Calu3 (cell line): Measurements from ENCODE around the gene ITPR1. TPM values are rescaled to one million over a fixed set of nuclear protein-coding genes. Genes with fewer than 3 reads are reported as not detected.
A peak's percentile ranks its signal among the peaks of the same experiment; 100 is the strongest.

Source experiments
- BruUV-seq: library from RNA; stranded (reverse); fragments of 400-500 nt; replicated peaks from 2 replicates; lab custom pipeline; 2021; lab: Mats Ljungman, UMichigan
- CTCF ChIA-PET: fragments of 300-600 bp; sonication (Branson Sonifier 250); formaldehyde crosslinking; loops from one replicate; lab custom pipeline; 2022; ENCODE audit warnings: antibody characterized with exemption; lab: Charles Lee
- DNase-seq: peaks from one replicate; pipeline ENCODE4 v3.0.0; 2022
- H3K27ac Mint-ChIP-seq: one replicate; pipeline ENCODE4 v1.8.0; 2022; ENCODE audit warnings: mixed read lengths; ENCODE audit not compliant: unreplicated experiment
- H3K27me3 Mint-ChIP-seq: one replicate; pipeline ENCODE4 v1.8.0; 2022; ENCODE audit warnings: mixed read lengths; ENCODE audit not compliant: unreplicated experiment
- H3K36me3 Mint-ChIP-seq: one replicate; pipeline ENCODE4 v1.8.0; 2022; ENCODE audit warnings: mild to moderate bottlenecking, moderate library complexity, mixed read lengths; ENCODE audit not compliant: insufficient read depth, unreplicated experiment
- H3K4me1 Mint-ChIP-seq: one replicate; pipeline ENCODE4 v1.8.0; 2022; ENCODE audit warnings: mild to moderate bottlenecking, low read depth, mixed read lengths; ENCODE audit not compliant: unreplicated experiment
- H3K4me3 Mint-ChIP-seq: one replicate; pipeline ENCODE4 v1.8.0; 2022; ENCODE audit warnings: mild to moderate bottlenecking, low read depth, moderate library complexity, mixed read lengths; ENCODE audit not compliant: unreplicated experiment
- H3K9me3 Mint-ChIP-seq: one replicate; pipeline ENCODE4 v1.8.0; 2022; ENCODE audit warnings: low read depth, mixed read lengths; ENCODE audit not compliant: unreplicated experiment
- CTCF ChIP-seq: fragments of 200-600 bp; IDR thresholded peaks from one replicate; pipeline ENCODE4 v1.8.0; 2022; ENCODE audit warnings: antibody characterized with exemption; ENCODE audit not compliant: unreplicated experiment
- intact Hi-C: fragments of 100-400 bp; cut with micrococcal nuclease; formaldehyde crosslinking; loops from one replicate; pipeline ENCODE4 v1.10.0; 2022; ENCODE audit not compliant: unreplicated experiment
- total RNA-seq: library from RNA; stranded (reverse); gene quantifications from 2 replicates; pipeline ENCODE4 v1.2.3, GENCODE V29; 2022

Gene ITPR1
- total RNA-seq, 1 experiment from 2014 or later: 4.2 TPM

- Mint-ChIP-seq H3K4me3 (no peak overlapping the region), H3K9me3 (no peaks in the 10 kb centered on the region), H3K27me3 (no peaks in the 10 kb centered on the region), H3K4me1 (peaks cover 8% of the 10 kb centered on the region), H3K36me3 (no peaks in the 10 kb centered on the region), H3K27ac (no peak overlapping the region)
- no peak for TF ChIP-seq CTCF
- intact Hi-C loops: no loop called here
- CTCF ChIA-PET: no interaction called here
- BruUV-seq: no TSS peak
- DNase-seq: no peak
Observed at GRCh38 chr3:4582624-4583023, 89.5 kb downstream of the ITPR1 start.

GRCh38 chr3:4583416-4583815 lies 90.3 kb downstream of the ITPR1 start:
- Mint-ChIP-seq H3K4me1 (peaks cover 8% of the 10 kb centered on the region), H3K4me3 (no peak overlapping the region), H3K9me3 (no peaks in the 10 kb centered on the region), H3K36me3 (no peaks in the 10 kb centered on the region), H3K27me3 (no peaks in the 10 kb centered on the region), H3K27ac (no peak overlapping the region)
- no peak for DNase-seq
- BruUV-seq: no TSS peak
- no peak for TF ChIP-seq CTCF
- intact Hi-C loops: no loop called here
- CTCF ChIA-PET: no interaction called here

DNA sequence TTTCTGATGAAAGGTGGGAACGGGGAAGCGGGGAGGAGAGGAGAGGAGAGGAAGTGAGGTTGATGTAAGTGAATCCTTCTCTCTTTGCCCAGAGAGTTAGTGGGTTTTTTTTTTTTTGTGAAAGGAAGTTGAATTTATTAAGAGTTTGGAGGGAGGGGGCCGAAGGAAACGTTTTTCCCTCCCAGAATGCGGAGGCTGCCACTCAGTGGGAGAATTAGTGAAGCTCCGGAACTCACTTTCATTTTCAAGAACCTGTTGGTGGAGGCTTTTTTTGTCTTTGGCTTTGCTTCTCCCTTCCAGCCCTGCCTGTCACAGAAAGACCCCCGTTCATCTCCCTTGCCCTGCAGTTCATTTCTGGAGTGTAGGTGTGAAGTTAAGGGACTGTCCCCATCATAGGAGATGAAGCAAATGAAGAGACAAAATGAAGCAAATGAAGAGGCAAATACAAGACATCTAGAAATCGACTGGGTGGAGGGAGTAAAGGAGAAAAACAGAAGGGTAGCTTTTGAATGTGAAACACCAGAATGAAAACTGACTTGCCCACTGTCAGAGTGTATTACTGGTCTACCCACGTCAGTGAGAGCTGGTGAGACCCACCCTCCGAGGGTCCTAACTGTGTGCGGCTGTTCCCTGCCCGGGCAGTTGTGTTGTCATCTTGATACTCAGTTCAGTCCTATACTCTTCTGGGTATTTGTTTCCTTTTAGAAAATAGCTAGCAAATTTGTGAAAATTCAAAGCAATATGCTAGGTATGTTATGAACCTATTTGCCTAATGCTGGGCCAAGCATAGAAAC lies 91.5 kb downstream of the ITPR1 start:
- peak overlapping the region; percentile 71 for H3K27ac Mint-ChIP-seq
- H3K4me3 Mint-ChIP-seq: peak overlapping the region; percentile 68
- DNase-seq: no peak
- TF ChIP-seq CTCF: no peak
- intact Hi-C loops: no loop called here
- no TSS peak for BruUV-seq
- H3K4me1 Mint-ChIP-seq: peaks cover 8% of the 10 kb centered on the region
- no peaks in the 10 kb centered on the region for H3K9me3 Mint-ChIP-seq
- H3K36me3 Mint-ChIP-seq: no peaks in the 10 kb centered on the region
- H3K27me3 Mint-ChIP-seq: no peaks in the 10 kb centered on the region
- CTCF ChIA-PET: interaction anchor here (0.7 to 0.9 kb wide), 3 partner anchors 14 to 390 kb away, joined by 3 to 10 read pairs (median 5); no protein-coding TSS in a partner anchor

DNA sequence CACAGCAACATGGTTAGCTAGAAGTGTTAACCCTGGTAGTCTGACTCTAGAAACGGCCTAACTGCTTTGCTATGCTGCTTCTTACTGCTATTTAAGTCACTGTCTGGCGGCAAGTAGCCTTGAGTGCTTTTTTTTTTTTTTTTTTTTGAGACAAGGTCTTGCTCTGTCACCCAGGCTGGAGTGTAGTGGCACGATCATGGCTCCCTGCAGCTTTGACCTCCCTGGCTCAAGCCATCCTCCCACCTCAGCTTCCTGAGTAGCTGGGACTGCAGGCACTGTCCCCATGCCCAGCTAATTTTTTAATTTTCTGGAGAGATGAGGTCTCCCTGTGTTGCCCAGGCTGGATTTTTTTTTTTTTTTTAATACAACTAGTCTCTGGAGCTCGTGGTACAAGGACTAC lies 93.2 kb downstream of the ITPR1 start:
- intact Hi-C loops: no loop called here

More for the DNA sequence above, 93.2 kb downstream of the ITPR1 start:
- H3K36me3 Mint-ChIP-seq: no peaks in the 10 kb centered on the region
- no peak for DNase-seq
- peaks cover 8% of the 10 kb centered on the region for H3K4me1 Mint-ChIP-seq
- CTCF ChIA-PET: interaction anchor here (0.7 kb wide), 2 partner anchors 276 to 439 kb away, joined by 3 to 12 read pairs; no protein-coding TSS in a partner anchor
- no peaks in the 10 kb centered on the region for H3K9me3 Mint-ChIP-seq
- H3K27ac Mint-ChIP-seq: no peak overlapping the region
- TF ChIP-seq CTCF: no peak
- BruUV-seq: no TSS peak
- H3K4me3 Mint-ChIP-seq: no peak overlapping the region
- H3K27me3 Mint-ChIP-seq: no peaks in the 10 kb centered on the region
